AG04450 (cell line): ENCODE results near the gene GALK2. TPM values are rescaled to one million over a fixed set of nuclear protein-coding genes. Genes with fewer than 3 reads are reported as not detected.
"Not testable (repeated sequence)": the region's sequence is repeated elsewhere in the genome, so short reads cannot be mapped to it uniquely, and the experiment has no call there.

Source experiments
- CTCF ChIA-PET: fragments of 300-600, 350-600 bp; formaldehyde crosslinking; extraction: SDS; loops from one replicate; lab custom pipeline; 2022; ENCODE audit warnings: antibody characterized with exemption, inconsistent platforms; lab: Charles Lee
- POLR2A ChIA-PET: fragments of 350-600 bp; formaldehyde crosslinking; extraction: SDS; loops from one replicate; lab custom pipeline; 2021; ENCODE audit warnings: antibody characterized with exemption, inconsistent platforms; lab: Yijun Ruan, JAX
- DNase-seq: peaks from one replicate; pipeline ENCODE4 v3.0.0-alpha.2; 2011; ENCODE audit warnings: low read depth, low spot score
- H3K27ac ChIP-seq: one replicate; pipeline ENCODE4 v1.5.1; 2012; ENCODE audit warnings: low read depth, low read length, control low read depth
- H3K27me3 ChIP-seq: one replicate; pipeline ENCODE4 v1.6.0; 2012; ENCODE audit warnings: low read length; ENCODE audit not compliant: control insufficient read depth, insufficient read depth
- H3K4me3 ChIP-seq: 2 replicates; pipeline ENCODE4 v1.5.1; 2011; ENCODE audit warnings: mild to moderate bottlenecking, low read depth, low read length, control low read depth
- H3K9me3 ChIP-seq: 2 replicates; pipeline ENCODE4 v1.5.1; 2012; ENCODE audit warnings: low read length; ENCODE audit not compliant: control insufficient read depth, insufficient read depth
- polyA plus RNA-seq: library from polyadenylated mRNA; depleted of rRNA; stranded (reverse); fragments of >200 nt; gene quantifications from 2 replicates; pipeline ENCODE4 v1.2.3, GENCODE V29; 2011
- TF ChIP-seq, protein P1 (sequence below): IDR thresholded peaks from 2 replicates; pipeline ENCODE4 v1.5.1; 2011; ENCODE audit warnings: low read depth, low read length, control low read depth, inconsistent platforms

Gene GALK2
- polyA plus RNA-seq, 1 experiment = 32.2 TPM

DNA sequence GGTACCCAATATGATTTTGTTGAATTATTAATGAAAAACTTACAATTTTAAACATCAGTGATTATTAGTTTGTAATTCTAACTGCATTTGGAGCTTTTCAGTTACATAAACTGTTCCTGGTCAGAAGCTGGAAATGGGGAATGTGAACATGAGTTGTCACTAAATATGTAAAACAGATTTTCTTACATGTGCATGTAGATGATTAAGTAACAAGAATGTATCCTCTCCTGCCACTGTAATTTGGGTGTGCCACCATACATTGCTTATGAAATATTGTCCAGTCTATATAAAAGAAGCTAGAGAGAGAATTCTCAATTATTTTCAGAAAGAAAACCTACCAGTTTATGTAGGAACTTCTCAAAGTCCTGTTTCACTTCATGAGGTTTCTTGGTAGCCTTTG lies 161.4 kb downstream of the GALK2 start:
- no peak overlapping the region for H3K27ac ChIP-seq
- CTCF ChIA-PET = no interaction called here
- H3K9me3 ChIP-seq = no peaks in the 10 kb centered on the region
- POLR2A ChIA-PET = no interaction called here
- H3K27me3 ChIP-seq = no peaks in the 10 kb centered on the region
- no peak for DNase-seq
- H3K4me3 ChIP-seq = no peak overlapping the region
- TF ChIP-seq, protein P1, sequence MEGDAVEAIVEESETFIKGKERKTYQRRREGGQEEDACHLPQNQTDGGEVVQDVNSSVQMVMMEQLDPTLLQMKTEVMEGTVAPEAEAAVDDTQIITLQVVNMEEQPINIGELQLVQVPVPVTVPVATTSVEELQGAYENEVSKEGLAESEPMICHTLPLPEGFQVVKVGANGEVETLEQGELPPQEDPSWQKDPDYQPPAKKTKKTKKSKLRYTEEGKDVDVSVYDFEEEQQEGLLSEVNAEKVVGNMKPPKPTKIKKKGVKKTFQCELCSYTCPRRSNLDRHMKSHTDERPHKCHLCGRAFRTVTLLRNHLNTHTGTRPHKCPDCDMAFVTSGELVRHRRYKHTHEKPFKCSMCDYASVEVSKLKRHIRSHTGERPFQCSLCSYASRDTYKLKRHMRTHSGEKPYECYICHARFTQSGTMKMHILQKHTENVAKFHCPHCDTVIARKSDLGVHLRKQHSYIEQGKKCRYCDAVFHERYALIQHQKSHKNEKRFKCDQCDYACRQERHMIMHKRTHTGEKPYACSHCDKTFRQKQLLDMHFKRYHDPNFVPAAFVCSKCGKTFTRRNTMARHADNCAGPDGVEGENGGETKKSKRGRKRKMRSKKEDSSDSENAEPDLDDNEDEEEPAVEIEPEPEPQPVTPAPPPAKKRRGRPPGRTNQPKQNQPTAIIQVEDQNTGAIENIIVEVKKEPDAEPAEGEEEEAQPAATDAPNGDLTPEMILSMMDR = no peak

- DNase-seq = no peak
- CTCF ChIA-PET = no interaction called here
These were observed 161.9 kb downstream of the GALK2 start for GRCh38 chr15:49331951-49332350.

GRCh38 chr15:49339656-49340055 lies 169.6 kb downstream of the GALK2 start:
- TF ChIP-seq, protein P1 = no peak
- H3K27me3 ChIP-seq = no peaks in the 10 kb centered on the region
- POLR2A ChIA-PET = interaction anchor here (0.6 kb wide), 1 partner anchor 756 kb away, joined by 3 read pairs; no protein-coding TSS in a partner anchor
- no peak overlapping the region for H3K4me3 ChIP-seq
- DNase-seq = no peak
- no peak overlapping the region for H3K27ac ChIP-seq
- CTCF ChIA-PET = no interaction called here
- H3K9me3 ChIP-seq = no peaks in the 10 kb centered on the region; the same call in none of the 2 replicates

More at GRCh38 chr15:49331951-49332350, 161.9 kb downstream of the GALK2 start:
- TF ChIP-seq, protein P1 = no peak
- POLR2A ChIA-PET = no interaction called here
- no peaks in the 10 kb centered on the region for H3K27me3 ChIP-seq
- H3K9me3 ChIP-seq = no peaks in the 10 kb centered on the region
- no peak overlapping the region for H3K27ac ChIP-seq
- no peak overlapping the region for H3K4me3 ChIP-seq

GRCh38 chr15:49343546-49343945 lies 173.5 kb downstream of the GALK2 start:
- POLR2A ChIA-PET = no interaction called here
- Histone ChIP-seq H3K4me3 (no peak overlapping the region), H3K9me3 (no peaks in the 10 kb centered on the region; the same call in none of the 2 replicates), H3K27ac (no peak overlapping the region), H3K27me3 (no peaks in the 10 kb centered on the region)
- no peak for DNase-seq
- CTCF ChIA-PET = no interaction called here
- TF ChIP-seq, protein P1 = no peak

- POLR2A ChIA-PET, DNase-seq, H3K9me3 ChIP-seq, H3K27ac ChIP-seq, H3K27me3 ChIP-seq, CTCF ChIA-PET, H3K4me3 ChIP-seq: not testable (repeated sequence)
These were observed 184.4 kb downstream of the GALK2 start for GRCh38 chr15:49354439-49354838.
